Smooth muscle cell of the brain vasculature (primary cell): ENCODE results near the gene MRPL4.

Experiments
- DNase-seq: peaks from one replicate; pipeline ENCODE4 v3.0.0-alpha.2; 2012; ENCODE audit warnings: low read depth, low spot score

The MRPL4 gene

DNA sequence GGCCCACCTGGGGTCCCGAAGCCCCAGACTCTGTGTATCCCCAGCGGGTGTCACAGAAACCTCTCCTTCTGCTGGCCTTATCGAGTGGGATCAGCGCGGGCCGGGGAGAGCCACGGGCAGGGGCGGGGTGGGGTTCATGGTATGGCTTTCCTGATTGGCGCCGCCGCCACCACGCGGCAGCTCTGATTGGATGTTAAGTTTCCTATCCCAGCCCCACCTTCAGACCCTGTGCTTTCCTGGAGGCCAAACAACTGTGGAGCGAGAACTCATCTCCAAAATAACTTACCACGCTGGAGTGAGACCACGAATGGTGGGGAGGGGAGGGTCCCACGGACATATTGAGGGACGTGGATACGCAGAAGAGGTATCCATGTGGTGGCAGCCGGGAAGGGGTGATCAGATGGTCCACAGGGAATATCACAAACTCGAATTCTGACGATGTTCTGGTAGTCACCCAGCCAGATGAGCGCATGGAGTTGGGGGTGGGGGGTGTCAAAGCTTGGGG lies 36.7 kb downstream of the MRPL4 start:
- no peak for DNase-seq

DNA sequence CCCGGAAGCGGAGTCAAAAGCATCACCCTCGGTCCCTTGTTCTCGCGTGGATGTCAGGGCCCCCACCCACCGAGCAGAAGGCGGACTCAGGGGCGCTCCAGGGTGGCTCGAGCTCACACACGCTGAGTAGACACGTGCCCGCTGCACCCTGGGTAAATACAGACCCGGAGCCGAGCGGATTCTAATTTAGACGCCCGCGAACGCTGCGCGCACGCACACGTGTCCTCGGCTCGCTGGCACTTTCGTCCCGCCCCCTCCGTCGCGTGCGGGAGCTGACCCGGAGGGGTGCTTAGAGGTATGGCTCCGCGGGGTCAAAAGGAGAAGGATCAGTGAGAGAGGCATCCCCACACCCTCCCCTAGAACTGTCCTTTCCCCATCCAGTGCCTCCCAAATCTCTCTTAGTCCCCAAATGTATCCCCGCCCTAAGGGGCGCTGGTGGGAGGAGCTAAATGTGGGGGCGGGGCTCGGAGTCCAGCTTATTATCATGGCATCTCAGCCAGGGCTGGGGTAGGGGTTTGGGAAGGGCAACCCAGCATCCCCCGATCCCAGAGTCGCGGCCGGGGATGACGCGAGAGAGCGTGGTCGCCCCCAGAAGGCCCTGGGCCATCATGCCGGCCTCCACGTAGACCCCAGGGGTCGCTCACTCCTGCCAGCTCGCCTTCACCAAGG lies 37.3 kb downstream of the MRPL4 start:
- no peak for DNase-seq

DNA sequence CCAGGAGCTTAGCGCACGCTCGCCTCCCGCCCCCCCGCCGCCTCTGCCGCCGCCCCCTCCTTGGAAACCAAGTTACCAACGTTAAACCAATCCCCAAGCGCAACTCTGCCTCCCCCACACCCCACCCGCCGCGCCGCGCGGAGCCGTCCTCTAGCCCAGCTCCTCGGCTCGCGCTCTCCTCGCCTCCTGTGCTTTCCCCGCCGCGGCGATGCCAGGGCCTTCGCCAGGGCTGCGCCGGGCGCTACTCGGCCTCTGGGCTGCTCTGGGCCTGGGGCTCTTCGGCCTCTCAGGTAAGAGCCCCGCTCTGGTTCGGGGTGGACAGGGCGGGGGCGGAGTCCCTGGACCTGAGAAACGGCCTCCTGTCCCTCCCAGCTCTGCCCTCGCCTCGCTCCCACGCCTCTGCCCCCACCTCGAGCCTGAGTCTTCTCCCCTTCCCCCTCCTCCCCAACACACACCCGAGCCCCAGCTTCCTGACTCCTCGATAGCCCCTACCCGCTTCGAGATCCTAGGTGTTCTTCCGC lies 37.9 kb downstream of the MRPL4 start, which contains the start of gene ICAM5:
Gene ICAM5 (plus strand): TSS at position 117 of the 521 bp plus-strand sequence. CDS start 92 bp downstream, at position 209.
- DNase-seq: no peak

DNA sequence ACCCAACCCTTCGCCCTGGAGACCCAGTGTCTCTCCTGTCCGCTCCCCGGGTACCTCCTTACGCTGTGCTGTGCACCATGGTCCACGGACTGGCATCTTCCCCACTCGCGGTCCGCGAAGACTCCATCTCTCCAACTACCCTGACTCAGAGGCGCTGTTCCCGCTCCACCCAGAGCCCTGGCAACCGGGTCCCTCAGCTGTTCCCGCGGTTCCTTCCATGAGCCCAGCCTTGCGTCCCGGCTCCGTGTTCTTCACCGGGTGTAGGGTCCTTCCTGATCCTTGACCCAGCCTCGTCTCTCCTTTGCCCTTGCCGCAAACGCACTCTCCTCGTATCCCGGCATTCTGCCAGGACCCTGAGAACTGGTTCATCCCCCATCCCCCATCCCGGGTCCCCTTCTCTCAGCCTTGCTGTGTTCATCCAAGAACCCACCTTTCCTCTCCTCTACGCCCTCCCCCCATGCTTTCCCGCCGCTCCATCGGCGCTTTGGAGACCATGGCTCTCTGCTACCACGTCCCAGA lies 38.4 kb downstream of the MRPL4 start:
- DNase-seq: no peak

DNA sequence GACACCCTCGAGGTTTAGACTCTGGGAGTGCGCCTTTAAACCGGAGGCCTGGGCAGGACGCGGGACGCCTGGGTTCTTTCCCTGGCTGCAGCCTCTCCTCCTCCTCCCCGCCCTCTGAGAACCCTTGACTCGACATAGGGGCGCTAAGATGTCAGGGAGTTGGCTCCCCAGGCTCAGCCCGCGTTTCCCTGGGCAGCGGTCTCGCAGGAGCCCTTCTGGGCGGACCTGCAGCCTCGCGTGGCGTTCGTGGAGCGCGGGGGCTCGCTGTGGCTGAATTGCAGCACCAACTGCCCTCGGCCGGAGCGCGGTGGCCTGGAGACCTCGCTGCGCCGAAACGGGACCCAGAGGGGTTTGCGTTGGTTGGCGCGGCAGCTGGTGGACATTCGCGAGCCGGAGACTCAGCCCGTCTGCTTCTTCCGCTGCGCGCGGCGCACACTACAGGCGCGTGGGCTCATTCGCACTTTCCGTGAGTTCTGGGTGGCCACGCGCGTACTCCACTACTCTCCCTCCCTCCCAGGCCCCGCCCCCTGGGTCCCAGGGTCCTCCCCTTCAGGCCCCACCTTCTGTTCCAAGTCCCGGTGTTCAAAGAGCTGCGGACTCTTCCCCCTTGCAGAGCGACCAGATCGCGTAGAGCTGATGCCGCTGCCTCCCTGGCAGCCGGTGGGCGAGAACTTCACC lies 39.0 kb downstream of the MRPL4 start:
- DNase-seq: no peak

DNA sequence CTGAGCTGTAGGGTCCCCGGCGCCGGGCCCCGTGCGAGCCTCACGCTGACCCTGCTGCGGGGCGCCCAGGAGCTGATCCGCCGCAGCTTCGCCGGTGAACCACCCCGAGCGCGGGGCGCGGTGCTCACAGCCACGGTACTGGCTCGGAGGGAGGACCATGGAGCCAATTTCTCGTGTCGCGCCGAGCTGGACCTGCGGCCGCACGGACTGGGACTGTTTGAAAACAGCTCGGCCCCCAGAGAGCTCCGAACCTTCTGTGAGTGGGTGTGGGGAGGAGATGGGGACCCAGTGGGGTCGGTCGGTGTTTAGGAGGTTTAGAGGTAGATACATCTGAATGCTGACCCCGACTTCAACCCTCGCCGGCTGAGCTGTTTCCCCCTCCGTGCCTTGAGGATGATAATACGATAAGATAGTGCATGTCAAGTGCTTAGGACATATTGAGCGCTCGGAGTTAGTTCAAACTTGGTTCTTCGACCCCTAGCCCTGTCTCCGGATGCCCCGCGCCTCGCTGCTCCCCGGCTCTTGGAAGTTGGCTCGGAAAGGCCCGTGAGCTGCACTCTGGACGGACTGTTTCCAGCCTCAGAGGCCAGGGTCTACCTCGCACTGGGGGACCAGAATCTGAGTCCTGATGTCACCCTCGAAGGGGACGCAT lies 39.7 kb downstream of the MRPL4 start:
- DNase-seq: no peak

DNA sequence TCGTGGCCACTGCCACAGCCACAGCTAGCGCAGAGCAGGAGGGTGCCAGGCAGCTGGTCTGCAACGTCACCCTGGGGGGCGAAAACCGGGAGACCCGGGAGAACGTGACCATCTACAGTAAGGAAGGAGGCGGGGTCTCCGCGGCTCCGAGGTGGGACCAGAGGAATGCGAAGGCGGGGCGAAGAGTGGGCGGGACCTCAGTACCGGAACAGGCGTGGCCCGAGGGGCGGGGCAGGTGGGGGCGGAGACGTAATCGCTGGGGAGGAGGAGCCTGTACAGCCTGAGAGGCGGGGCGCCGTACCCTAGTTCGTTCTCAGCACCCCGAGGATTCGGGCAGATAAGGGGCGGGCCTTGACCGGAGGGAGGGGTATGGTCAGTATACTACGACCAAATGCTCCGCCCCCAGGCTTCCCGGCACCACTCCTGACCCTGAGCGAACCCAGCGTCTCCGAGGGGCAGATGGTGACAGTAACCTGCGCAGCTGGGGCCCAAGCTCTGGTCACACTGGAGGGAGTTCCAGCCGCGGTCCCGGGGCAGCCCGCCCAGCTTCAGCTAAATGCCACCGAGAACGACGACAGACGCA lies 40.3 kb downstream of the MRPL4 start:
- no peak for DNase-seq

DNA sequence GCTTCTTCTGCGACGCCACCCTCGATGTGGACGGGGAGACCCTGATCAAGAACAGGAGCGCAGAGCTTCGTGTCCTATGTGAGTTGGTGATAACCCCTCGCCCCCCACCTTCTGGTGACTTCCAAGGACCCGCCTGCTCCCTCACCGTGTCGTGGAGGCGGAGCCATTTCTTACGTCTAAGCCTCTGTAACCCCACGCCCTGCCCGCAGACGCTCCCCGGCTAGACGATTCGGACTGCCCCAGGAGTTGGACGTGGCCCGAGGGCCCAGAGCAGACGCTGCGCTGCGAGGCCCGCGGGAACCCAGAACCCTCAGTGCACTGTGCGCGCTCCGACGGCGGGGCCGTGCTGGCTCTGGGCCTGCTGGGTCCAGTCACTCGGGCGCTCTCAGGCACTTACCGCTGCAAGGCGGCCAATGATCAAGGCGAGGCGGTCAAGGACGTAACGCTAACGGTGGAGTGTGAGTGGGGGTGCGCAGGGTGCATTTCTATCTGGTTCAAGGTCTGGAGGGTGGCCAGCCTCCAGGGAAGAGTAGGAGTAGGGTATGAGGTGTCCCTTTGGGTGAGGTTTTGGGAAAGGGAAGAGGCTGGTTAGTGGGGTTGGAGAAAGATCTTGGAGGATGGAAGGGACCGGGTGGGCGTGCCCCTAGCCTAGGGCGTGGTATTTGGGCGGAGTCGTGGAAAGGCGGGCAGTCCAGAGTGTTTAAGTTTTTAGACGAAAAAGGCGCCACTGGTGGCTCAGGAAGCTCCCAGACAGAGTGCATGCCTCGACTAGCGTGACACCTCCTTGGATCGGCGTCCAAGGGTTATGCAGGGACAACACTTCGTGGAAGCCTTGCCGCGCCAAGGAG lies 41.0 kb downstream of the MRPL4 start:
- DNase-seq: no peak

DNA sequence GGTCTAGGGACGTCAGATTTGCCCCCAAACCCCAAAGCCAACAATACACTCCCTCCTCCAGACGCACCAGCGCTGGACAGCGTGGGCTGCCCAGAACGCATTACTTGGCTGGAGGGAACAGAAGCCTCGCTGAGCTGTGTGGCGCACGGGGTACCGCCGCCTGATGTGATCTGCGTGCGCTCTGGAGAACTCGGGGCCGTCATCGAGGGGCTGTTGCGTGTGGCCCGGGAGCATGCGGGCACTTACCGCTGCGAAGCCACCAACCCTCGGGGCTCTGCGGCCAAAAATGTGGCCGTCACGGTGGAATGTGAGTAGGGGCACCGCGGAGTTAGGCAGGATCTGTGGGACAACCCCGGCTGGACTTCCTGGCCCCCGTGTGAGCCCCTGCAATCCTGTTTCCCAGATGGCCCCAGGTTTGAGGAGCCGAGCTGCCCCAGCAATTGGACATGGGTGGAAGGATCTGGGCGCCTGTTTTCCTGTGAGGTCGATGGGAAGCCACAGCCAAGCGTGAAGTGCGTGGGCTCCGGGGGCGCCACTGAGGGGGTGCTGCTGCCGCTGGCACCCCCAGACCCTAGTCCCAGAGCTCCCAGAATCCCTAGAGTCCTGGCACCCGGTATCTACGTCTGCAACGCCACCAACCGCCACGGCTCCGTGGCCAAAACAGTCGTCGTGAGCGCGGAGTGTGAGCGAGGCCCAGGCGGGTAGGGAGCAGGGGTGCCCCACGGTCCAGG lies 41.8 kb downstream of the MRPL4 start:
- no peak for DNase-seq

DNA sequence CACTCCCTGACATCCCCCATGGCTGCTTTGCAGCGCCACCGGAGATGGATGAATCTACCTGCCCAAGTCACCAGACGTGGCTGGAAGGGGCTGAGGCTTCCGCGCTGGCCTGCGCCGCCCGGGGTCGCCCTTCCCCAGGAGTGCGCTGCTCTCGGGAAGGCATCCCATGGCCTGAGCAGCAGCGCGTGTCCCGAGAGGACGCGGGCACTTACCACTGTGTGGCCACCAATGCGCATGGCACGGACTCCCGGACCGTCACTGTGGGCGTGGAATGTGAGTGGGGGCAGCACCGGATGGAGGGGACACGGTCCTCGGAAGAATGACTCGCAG lies 42.3 kb downstream of the MRPL4 start:
- DNase-seq: no peak

DNA sequence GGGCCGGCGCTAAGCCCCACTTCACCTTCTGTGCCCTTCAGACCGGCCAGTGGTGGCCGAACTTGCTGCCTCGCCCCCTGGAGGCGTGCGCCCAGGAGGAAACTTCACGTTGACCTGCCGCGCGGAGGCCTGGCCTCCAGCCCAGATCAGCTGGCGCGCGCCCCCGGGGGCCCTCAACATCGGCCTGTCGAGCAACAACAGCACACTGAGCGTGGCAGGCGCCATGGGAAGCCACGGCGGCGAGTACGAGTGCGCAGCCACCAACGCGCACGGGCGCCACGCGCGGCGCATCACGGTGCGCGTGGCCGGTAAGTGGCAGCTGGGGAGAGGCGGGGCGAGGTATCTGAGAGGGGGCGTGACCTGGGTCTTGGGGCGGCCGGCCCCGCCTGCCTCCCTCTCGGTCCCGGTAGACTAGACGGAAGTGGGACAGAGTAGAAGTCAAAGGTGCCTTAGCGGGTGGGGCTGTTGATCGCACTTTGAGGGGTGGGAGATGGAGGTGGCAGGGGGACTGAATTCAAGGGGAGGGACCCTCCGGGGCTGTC lies 43.4 kb downstream of the MRPL4 start:
- DNase-seq: no peak

DNA sequence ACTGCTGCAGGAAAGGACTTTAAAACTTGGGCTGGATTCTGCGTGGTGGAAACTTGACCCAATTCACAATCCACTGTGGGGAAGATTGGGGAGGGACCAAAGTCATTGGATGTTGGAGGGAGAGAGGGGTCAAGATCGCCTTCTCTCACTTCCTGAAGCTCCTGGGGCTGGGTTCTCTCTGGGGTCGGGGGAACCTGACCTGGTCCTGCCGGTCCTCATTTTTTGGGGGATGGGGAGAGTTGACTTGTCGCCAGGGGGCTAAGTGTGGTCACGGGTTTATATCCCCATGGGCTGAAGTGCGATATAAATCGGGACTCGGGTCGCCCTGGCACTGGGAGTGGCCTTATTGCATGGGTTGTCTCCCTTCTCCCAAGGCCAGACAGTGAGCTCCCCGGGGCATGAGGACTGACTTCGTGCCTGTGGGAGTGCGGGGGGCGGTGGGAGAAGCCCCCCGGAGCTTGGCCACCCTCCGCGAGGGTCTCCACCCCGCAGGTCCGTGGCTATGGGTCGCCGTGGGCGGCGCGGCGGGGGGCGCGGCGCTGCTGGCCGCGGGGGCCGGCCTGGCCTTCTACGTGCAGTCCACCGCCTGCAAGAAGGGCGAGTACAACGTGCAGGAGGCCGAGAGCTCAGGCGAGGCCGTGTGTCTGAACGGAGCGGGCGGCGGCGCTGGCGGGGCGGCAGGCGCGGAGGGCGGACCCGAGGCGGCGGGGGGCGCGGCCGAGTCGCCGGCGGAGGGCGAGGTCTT lies 44.0 kb downstream of the MRPL4 start:
- DNase-seq: no peak

DNA sequence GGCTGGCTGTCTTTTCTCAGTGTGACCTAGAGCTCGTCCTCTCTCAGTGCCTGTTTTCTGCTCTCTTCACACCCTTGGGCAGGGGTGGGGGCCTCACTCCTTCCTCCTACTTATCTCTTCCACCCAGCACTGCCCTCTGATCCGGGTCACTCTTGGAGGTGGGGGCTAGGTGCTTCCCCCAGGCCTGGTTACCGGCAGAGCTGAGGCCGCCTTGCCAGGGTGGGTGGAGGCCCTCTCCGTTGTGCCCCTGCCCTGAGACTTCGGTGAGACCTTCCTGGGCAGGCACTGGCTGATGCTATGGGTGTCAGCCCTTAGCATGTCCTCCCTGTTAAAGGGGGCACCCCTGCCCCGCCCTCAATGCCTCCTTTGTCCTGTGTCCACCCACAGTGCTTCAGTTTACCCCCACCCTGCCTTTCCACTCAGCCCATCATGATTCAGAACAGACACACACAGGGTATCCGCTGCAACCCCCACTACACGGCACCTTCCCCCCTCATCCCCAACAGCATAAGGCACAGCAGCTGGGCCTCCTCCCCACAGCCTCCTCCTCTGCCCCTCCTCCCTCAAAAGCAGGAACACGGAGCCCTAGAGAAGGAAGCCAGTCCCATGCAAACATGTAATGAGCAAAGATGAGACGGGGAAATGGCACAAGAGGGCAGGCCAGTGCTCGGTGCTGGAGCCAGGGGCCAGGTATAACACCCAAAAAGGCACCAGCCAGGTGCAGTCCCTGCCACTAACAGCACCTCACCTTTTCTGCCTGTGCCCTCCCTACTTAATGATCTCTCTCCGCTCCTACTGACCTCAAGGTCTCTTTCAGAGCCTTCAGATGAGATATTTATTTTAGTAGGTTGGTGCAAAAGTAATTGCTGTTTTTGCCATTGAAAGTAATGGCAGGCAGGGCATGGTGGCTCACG lies 47.8 kb downstream of the MRPL4 start:
- DNase-seq: no peak

DNA sequence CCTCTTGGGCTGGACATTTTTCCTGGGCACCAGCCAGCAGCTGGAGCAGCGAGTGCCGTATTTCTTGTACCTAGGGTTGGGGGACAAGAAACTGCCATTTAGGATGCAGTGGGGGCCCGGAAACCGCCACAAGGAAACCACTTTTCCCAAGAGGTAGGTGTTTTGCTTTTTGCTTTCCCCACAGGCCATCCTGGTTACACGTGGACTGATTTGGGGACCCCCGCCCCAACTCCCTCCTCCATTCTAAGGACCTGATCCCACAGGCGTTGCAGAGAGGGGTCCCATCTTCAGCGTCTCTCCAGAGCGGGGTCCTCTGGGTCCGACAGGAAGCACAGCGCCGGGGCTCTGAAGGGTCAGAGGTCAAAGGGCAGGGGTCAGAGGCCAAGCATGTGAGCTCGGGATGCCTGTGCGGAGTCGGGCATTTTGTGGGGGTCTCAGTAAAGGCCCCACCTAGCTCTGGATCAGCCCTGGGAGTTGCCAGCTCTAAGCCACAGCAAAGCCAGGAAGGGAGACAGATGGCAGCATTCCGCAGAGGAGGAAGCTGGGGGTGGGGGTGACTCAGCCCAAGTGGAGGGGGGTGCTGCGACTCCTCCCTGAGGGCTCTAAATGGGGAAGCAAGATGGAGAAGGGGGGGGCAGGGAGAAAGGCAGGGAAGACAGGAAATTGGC lies 53.3 kb downstream of the MRPL4 start:
- DNase-seq: no peak

DNA sequence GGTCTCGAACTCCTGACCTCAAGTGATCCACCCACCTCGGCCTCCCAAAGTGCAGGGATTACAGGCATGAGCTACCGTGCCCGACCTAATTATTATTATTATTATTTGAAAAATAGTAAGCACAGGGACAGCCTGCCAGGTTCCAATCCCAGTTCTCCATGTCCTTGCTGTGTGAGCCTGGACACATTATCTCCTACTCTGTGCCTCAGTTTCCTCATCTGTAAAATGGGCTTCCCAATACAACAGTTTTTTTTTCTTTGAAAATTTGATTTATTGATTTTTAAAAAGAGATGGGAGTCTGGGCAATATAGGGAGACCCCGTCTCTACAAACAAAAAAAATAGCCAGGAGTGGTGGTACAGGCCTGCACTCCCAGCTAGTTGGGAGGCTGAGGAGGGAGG lies 54.3 kb downstream of the MRPL4 start:
- DNase-seq: no peak

DNA sequence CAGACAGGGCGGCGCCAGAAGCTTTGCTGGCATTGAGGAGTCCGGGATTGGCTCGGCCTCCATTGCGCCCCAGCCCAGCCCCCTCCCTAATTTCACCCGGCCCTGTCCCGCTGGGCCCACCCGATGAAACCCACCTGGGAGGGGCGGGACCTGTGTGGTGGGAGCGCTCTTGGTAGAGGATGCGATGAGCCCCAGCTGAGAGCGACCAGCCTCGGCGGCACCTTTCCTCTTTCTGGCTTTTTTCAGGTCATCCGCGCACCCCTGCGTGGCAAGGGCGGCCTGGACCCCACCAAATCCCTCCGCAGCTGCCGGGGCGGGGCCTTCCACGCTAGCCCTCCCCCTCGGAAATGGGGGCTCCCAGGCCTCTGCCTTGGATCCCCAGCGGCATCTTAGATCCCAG lies 57.4 kb downstream of the MRPL4 start, which contains the start of gene ZGLP1:
Gene ZGLP1 (minus strand): TSS at position 393 of the 400 bp plus-strand sequence.
- DNase-seq: no peak
